Peyer's patch (tissue), 4 donors: ENCODE data around the gene FLNA.
A peak's percentile ranks its signal among the peaks of the same experiment; 100 is the strongest.

ENCODE experiments used
- POLR2A ChIP-seq, 2 donors: fragments of 450-650 bp; IDR thresholded peaks; one replicate each; pipeline ENCODE4 v1.5.1; 2017; ENCODE audit warnings: antibody characterized with exemption in 2 of 2, mild to moderate bottlenecking in 2 of 2, moderate library complexity in 2 of 2
- TF ChIP-seq, protein P1 (sequence below), 6 experiments: fragments of 450-650 bp in 4 of 6; fragments of 200-600 bp in 2 of 6; sonication (generic) in 1 of 6; IDR thresholded peaks; one replicate each; pipeline ENCODE4 v1.5.1; 2017 to 2019; ENCODE audit warnings: antibody characterized with exemption in 6 of 6, mild to moderate bottlenecking in 3 of 6, moderate library complexity in 1 of 6

GRCh38 chrX:154408659-154409221, 34.3 kb upstream of the FLNA start:
- TF ChIP-seq, protein P1, sequence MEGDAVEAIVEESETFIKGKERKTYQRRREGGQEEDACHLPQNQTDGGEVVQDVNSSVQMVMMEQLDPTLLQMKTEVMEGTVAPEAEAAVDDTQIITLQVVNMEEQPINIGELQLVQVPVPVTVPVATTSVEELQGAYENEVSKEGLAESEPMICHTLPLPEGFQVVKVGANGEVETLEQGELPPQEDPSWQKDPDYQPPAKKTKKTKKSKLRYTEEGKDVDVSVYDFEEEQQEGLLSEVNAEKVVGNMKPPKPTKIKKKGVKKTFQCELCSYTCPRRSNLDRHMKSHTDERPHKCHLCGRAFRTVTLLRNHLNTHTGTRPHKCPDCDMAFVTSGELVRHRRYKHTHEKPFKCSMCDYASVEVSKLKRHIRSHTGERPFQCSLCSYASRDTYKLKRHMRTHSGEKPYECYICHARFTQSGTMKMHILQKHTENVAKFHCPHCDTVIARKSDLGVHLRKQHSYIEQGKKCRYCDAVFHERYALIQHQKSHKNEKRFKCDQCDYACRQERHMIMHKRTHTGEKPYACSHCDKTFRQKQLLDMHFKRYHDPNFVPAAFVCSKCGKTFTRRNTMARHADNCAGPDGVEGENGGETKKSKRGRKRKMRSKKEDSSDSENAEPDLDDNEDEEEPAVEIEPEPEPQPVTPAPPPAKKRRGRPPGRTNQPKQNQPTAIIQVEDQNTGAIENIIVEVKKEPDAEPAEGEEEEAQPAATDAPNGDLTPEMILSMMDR (IDR thresholded peaks at IDR 0.05) = no peak
- peak in 1 of 2 donors; percentile 21 for TF ChIP-seq POLR2A (IDR thresholded peaks at IDR 0.05)
